Heart right ventricle (tissue), 16 donors: ENCODE data around the gene NECAB3. TPM values are rescaled to one million over a fixed set of nuclear protein-coding genes. Genes with fewer than 3 reads are reported as not detected.

Source experiments
- ATAC-seq, 8 donors: fragments of 200-7000 bp; cut with Tn5 transposase; one replicate each; pipeline ENCODE4 v1.9.1; 2020; ENCODE audit warnings: mild to moderate bottlenecking in 8 of 8, moderate library complexity in 8 of 8, moderate number of reproducible peaks in 1 of 8
- DNase-seq, 2 donors: peaks; one replicate each; pipeline ENCODE4 v3.0.0-alpha.2; 2020
- H3K27ac ChIP-seq, 10 donors: fragments of 200-600 bp; sonication (generic) in 2 of 10; one replicate each; pipeline versions ENCODE4 v1.5.0 to v1.8.0; 2020 to 2022; ENCODE audit warnings: mild to moderate bottlenecking in 3 of 10
- H3K27me3 ChIP-seq, 7 donors: fragments of 200-600 bp; one replicate each; pipeline ENCODE4 v1.8.0; 2021 to 2022; ENCODE audit warnings: mild to moderate bottlenecking in 2 of 7
- H3K36me3 ChIP-seq, 9 donors: fragments of 200-600 bp; sonication (generic) in 1 of 9; one replicate each; pipeline versions ENCODE4 v1.5.0 to v1.8.0; 2020 to 2022; ENCODE audit warnings: mild to moderate bottlenecking in 2 of 9
- H3K4me1 ChIP-seq, 9 donors: fragments of 200-600 bp; sonication (generic) in 1 of 9; one replicate each; pipeline versions ENCODE4 v1.5.0 to v1.8.0; 2020 to 2022; ENCODE audit warnings: mild to moderate bottlenecking in 4 of 9
- H3K4me3 ChIP-seq, 10 donors: fragments of 200-600 bp; sonication (generic) in 2 of 10; one replicate each; pipeline versions ENCODE4 v1.5.0 to v1.8.0; 2020 to 2022; ENCODE audit warnings: mild to moderate bottlenecking in 7 of 10, moderate library complexity in 2 of 10
- H3K9me3 ChIP-seq, 11 donors: fragments of 200-600 bp in 10 of 11; sonication (generic) in 2 of 11; one replicate each; pipeline versions ENCODE4 v1.5.0 to v1.8.0; 2013 to 2022; ENCODE audit warnings: mild to moderate bottlenecking in 2 of 11, control low read depth in 1 of 11, moderate library complexity in 1 of 11
- CTCF ChIP-seq, 9 donors: fragments of 200-600 bp; sonication (generic) in 2 of 9; IDR thresholded peaks; one replicate each; pipeline versions ENCODE4 v1.5.0 to v1.8.0; 2021 to 2022; ENCODE audit warnings: antibody characterized with exemption in 9 of 9, mild to moderate bottlenecking in 5 of 9, moderate library complexity in 1 of 9
- WGBS, 2 donors: extraction: QIAGEN DNeasy Blood & Tissue Kit; methylation state at CpG; one replicate each; pipeline ENCODE4 v1.1.7; 2013; ENCODE audit warnings: inconsistent platforms in 1 of 2; 5-methylcytosine and 5-hydroxymethylcytosine counted together
- intact Hi-C, 10 donors: fragments of 100-400 bp; cut with DNase I; formaldehyde crosslinking; loops; one replicate each; pipeline versions ENCODE4 v1.11.1 to v1.14.2; 2022
- long read RNA-seq, 3 donors: library from polyadenylated mRNA; unstranded; transcript quantifications; one replicate each; pipeline ENCODE4 v2.0.0, GENCODE V29; 2020 to 2021
- polyA plus RNA-seq, 2 donors: library from polyadenylated mRNA; stranded (reverse); fragments of 200-250 nt; gene quantifications; one replicate each; pipeline ENCODE4 v1.2.3, GENCODE V29; 2013
- total RNA-seq, 10 donors: library from RNA; stranded (reverse); fragmentation: NEBNext Ultra II Directional in 3 of 10; extraction: Animal tissue kit (Norgen Biotek cat#: 25700) in 3 of 10; gene quantifications; one replicate each; pipeline versions ENCODE4 v1.2.1 to v1.2.4, GENCODE V29; 2021 to 2023
- donor health status: Arrhythmogenic right ventricular cardiomyopathy.
- donor health status: ischemic (EF 13 %, LVEDD 7.1; RV severe dilation, severe dysfunction).
- donor health status: healthy with polysubstance abuse.
- donor health status: DM: no; HTN: yes; CAD: no.
- donor health status: DM: no; HTN: no; CAD: no.
- donor health status: ischemic (EF 25% LVEDD 6.9; RV normal size, moderate dysfunction).
- donor health status: ischemic (EF 25% LVEDD 5.7; RV mildly dilated, moderate dysfunction).
- donor health status: healthy.
- donor health status: DM: yes; HTN: yes; CAD: no.
- donor health status: Ischemic cardiomyopathy.
- donor health status: ischemic (EF 35%, LVEDD 5.7; RV mildly dilated, moderate dysfunction).
- donor health status: nonischemic (EF 11% LVEDD 7.7; RV severe dilation, severe dysfunction).
- donor health status: DM: yes; HTN: yes; CAD: no.
- donor health status: PGD.
- donor health status: ischemic (EF 29% LVEDD 5.4; RV normal size, mild dysfunction).
- donor health status: nonischemic (EF 23%, LVEDD 6.1; RV moderate dilation, normal function).

The NECAB3 gene
- total RNA-seq (10 to 100 TPM; 53.7 to 92.8 (median 77.2) TPM), polyA plus RNA-seq (10 to 100 TPM; 36.6 to 90.6 TPM)
- long read RNA-seq, donor 1, transcript NECAB3-201 (12 exons, 1,989 nt) = minor isoform, 6 of 63 reads
- long read RNA-seq, donor 1, transcript NECAB3-202 (13 exons, 1,942 nt) = major isoform, 30 of 63 reads
- long read RNA-seq, donor 1, partial matches to known transcripts = 5 of 63 reads
- long read RNA-seq, donor 1, other reads (novel, unspliced or antisense) = 22 of 63 reads
- long read RNA-seq, donor 2, transcript NECAB3-202 (13 exons, 1,942 nt) = major isoform, 24 of 68 reads
- long read RNA-seq, donor 2, transcript NECAB3-201 (12 exons, 1,989 nt) = minor isoform, 7 of 68 reads
- long read RNA-seq, donor 2, partial matches to known transcripts = 11 of 68 reads
- long read RNA-seq, donor 2, other reads (novel, unspliced or antisense) = 25 of 68 reads
- long read RNA-seq, donor 3, transcript NECAB3-201 (12 exons, 1,989 nt) = minor isoform, 21 of 107 reads
- long read RNA-seq, donor 3, transcript NECAB3-202 (13 exons, 1,942 nt) = major isoform, 37 of 107 reads
- long read RNA-seq, donor 3, partial matches to known transcripts = 16 of 107 reads
- long read RNA-seq, donor 3, other reads (novel, unspliced or antisense) = 33 of 107 reads

- peaks cover 0 to 21% (median 5%) of the 10 kb centered on the region in 9 donors for H3K36me3 ChIP-seq
- no peaks in the 10 kb centered on the region for H3K27me3 ChIP-seq
- H3K27ac ChIP-seq = peak within 1 kb of the TSS; percentile 73 to 94 (median 85)
- whole genome bisulfite sequencing, 2 donors = 4 to 5% methylated on average over 49 to 73 of the region's 73 CpGs
- peaks cover 9 to 53% (median 28%) of the 10 kb centered on the region in 9 donors for H3K4me1 ChIP-seq
- intact Hi-C loops = loop anchor here in 2 of 10 donors (5.0 kb wide), 1 partner anchor 58 kb away; the partner anchor contains the start of gene ZNF341 (in 2 of the 2)
- H3K4me3 ChIP-seq = peak within 1 kb of the TSS; percentile 56 to 92 (median 71)
- TF ChIP-seq CTCF (IDR thresholded peaks at IDR 0.05) = no peak
- ATAC-seq (peak; percentile 73 to 91 (median 85)), DNase-seq (peak; percentile 83 to 86)
- no peaks in the 10 kb centered on the region for H3K9me3 ChIP-seq
Observed at GRCh38 chr20:33674294-33675135, at the start of gene NECAB3. Gene NECAB3, minus strand, starts transcription at chr20:33674428. Its CDS starts 76 bp downstream, at chr20:33674352.

GRCh38 chr20:33721391-33722140, 47.3 kb upstream of the NECAB3 start:
- TF ChIP-seq CTCF (IDR thresholded peaks at IDR 0.05) = no peak
- no peaks in the 10 kb centered on the region for H3K27me3 ChIP-seq
- intact Hi-C loops = no loop called here
- H3K4me3 ChIP-seq = no peak overlapping the region
- ATAC-seq = no peak
- DNase-seq = no peak
- H3K27ac ChIP-seq = no peak overlapping the region
- WGBS, 2 donors = 94 to 97% methylated on average over 11 of the region's 11 CpGs
- H3K36me3 ChIP-seq = no peaks in the 10 kb centered on the region
- H3K4me1 ChIP-seq = peaks cover 0 to 19% (median 13%) of the 10 kb centered on the region in 9 donors
- no peaks in the 10 kb centered on the region for H3K9me3 ChIP-seq

GRCh38 chr20:33719989-33720709, 45.9 kb upstream of the NECAB3 start, which contains the start of gene PXMP4:
Gene PXMP4, minus strand, starts transcription at chr20:33720310. Its CDS starts 103 bp downstream, at chr20:33720207.
- Histone ChIP-seq H3K27me3 (no peaks in the 10 kb centered on the region), H3K4me3 (peak within 1 kb of the TSS; percentile 78 to 97 (median 90)), H3K27ac (peak within 1 kb of the TSS in 9 of 10 donors; percentile 71 to 88 (median 80)), H3K36me3 (peaks cover 0 to 2% (median 0%) of the 10 kb centered on the region in 9 donors), H3K4me1 (peaks cover 0 to 19% (median 13%) of the 10 kb centered on the region in 9 donors), H3K9me3 (no peaks in the 10 kb centered on the region)
- peak; percentile 81 to 96 for DNase-seq
- WGBS, 2 donors = 3% methylated on average over 46 of the region's 46 CpGs
- peak; percentile 98 to 100 (median 100) for ATAC-seq
- TF ChIP-seq CTCF (IDR thresholded peaks at IDR 0.05) = peak in 1 of 9 donors; percentile 8
- intact Hi-C loops = no loop called here
